Measurements from ENCODE around the gene LGALS3BP. TPM values are rescaled to one million over a fixed set of nuclear protein-coding genes. Genes with fewer than 3 reads are reported as not detected.
A peak's percentile ranks its signal among the peaks of the same experiment; 100 is the strongest.

LGALS3BP gene
- total RNA-seq, 1 donor from 2014 or later, result 1.3 TPM

DNA sequence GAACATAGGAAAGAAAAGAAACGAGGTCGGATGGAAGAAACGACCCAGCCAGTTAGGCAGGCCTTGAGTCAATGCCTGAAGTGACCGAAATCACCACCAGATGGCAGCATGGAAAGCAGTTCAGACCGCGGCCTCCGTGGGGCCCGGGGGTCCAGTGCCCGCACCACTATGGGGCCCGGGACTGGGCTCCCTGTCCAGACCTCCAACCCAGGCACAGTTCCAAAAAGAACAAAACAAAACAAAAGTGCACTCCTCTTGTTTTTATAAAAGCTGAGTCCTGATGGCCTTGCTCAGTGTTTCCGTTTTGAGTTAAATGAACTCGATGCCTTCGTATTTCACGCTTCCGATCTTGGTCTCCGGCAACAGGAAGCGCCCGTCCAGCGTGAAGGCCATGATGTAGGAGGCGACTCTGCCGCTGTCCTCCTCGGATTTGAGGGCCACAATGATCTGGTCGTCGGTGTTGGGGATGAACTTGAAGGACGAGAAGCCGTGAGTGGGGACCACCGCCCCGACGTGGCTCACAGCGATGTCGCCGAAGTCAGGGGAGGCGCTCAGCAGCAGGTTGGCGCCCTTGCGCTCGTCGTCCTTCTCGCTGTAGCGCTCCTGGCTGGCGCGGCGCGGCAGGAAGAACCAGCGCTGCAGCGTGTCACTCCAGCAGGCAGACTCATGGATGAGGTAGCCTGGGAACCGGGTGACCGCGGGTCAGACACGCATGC is 13.7 kb upstream of the LGALS3BP start:
- H3K36me3 Mint-ChIP-seq (ENCODE audit: low read depth), result peaks cover 76% of the 10 kb centered on the region
- ChIA-PET CTCF (interaction anchor here (0.8 kb wide), 1 partner anchor 9 kb away, joined by 3 read pairs; no protein-coding TSS in a partner anchor), POLR2A (no interaction called here)
- ATAC-seq (ENCODE audit: low read depth) (peak; percentile 77), DNase-seq (peak; percentile 40)
- no peaks in the 10 kb centered on the region for H3K27me3 Mint-ChIP-seq
- H3K27ac Mint-ChIP-seq, result no peak overlapping the region
- peaks cover 3% of the 10 kb centered on the region for H3K4me1 Mint-ChIP-seq
- H3K9me3 Mint-ChIP-seq, result no peaks in the 10 kb centered on the region
- H3K4me3 Mint-ChIP-seq, result no peak overlapping the region
- intact Hi-C loops (cut with micrococcal nuclease), result loop anchor here (1.0 kb wide), 1 partner anchor 49 kb away; no protein-coding TSS in a partner anchor
- TF ChIP-seq, protein P1, sequence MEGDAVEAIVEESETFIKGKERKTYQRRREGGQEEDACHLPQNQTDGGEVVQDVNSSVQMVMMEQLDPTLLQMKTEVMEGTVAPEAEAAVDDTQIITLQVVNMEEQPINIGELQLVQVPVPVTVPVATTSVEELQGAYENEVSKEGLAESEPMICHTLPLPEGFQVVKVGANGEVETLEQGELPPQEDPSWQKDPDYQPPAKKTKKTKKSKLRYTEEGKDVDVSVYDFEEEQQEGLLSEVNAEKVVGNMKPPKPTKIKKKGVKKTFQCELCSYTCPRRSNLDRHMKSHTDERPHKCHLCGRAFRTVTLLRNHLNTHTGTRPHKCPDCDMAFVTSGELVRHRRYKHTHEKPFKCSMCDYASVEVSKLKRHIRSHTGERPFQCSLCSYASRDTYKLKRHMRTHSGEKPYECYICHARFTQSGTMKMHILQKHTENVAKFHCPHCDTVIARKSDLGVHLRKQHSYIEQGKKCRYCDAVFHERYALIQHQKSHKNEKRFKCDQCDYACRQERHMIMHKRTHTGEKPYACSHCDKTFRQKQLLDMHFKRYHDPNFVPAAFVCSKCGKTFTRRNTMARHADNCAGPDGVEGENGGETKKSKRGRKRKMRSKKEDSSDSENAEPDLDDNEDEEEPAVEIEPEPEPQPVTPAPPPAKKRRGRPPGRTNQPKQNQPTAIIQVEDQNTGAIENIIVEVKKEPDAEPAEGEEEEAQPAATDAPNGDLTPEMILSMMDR (IDR thresholded peaks at IDR 0.05), result peak; percentile 71

DNA sequence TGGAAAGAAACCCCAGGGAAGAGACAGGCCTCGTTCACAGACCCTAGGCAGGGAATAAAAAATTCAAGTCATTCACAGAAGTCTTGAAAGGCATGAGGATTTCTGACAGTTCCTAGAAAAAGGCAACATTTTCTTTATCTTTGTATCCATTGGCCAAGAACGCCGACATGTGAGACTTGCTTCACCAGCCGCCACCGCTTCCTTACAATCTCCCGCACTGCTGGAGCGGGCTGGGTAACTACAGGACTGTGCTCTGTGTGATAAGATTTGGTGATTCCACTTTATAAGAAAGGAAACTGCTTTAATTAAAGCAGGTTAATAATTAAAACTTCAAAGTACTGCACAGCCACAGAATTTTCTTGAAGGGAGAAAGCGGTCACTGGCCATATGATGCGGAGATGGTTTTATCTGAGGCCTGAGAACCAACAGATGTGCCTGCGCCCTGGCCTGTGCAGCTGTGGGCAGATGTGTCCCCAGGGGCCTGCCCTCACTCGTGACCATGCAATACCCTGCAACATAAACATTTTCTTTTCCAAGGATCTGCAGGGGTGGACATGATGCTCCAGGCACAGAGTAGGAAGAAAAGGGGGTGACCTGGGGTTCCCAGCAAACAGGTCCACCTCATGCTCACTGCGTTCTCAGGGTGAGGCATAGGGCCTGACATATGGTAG is 13.0 kb upstream of the LGALS3BP start:
- ATAC-seq (ENCODE audit: low read depth) (no peak), DNase-seq (no peak)
- Mint-ChIP-seq H3K27ac (no peak overlapping the region), H3K27me3 (no peaks in the 10 kb centered on the region), H3K9me3 (no peaks in the 10 kb centered on the region), H3K4me1 (peaks cover 3% of the 10 kb centered on the region), H3K36me3 (ENCODE audit: low read depth) (peaks cover 70% of the 10 kb centered on the region), H3K4me3 (no peak overlapping the region)
- intact Hi-C loops (cut with micrococcal nuclease), result loop anchor here (1.0 kb wide), 1 partner anchor 50 kb away; no protein-coding TSS in a partner anchor
- ChIA-PET CTCF (interaction anchor here (0.8 kb wide), 1 partner anchor 8 kb away, joined by 3 read pairs; no protein-coding TSS in a partner anchor), POLR2A (no interaction called here)
- TF ChIP-seq, protein P1 (IDR thresholded peaks at IDR 0.05), result no peak

DNA sequence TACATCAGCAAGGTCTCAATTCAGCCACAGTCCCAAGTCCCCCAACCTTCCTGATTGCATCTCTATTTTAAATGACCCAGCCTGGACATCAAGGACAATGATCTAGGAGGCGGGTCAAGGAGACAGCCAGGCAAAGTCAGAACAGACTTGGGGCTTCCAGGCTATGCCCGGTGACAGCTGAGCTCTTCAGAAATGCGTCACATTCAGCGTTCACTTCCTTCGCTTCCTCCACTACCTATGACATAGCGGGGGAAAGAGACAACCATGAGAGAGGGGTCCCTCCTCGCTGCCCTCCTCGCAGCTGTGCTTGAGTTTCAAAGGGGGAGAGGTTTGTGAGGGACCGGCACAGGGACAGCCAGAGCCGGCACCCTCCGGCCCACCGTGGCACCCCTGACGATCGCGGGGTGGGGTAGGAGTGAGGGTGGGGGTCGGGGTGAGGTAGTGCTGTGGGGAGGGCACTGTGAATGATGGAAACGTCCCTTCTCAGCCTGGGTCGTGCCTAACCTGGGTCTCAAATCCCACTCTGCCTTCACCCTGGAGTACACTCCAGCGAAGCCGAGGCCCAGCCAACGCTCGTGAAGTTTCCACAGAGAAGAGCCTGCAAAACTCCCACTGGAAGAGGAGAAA is 12.3 kb upstream of the LGALS3BP start:
- Mint-ChIP-seq H3K27me3 (no peaks in the 10 kb centered on the region), H3K9me3 (no peaks in the 10 kb centered on the region), H3K4me3 (no peak overlapping the region), H3K4me1 (peaks cover 4% of the 10 kb centered on the region), H3K27ac (no peak overlapping the region), H3K36me3 (ENCODE audit: low read depth) (peaks cover 65% of the 10 kb centered on the region)
- intact Hi-C loops (cut with micrococcal nuclease), result no loop called here
- DNase-seq, result no peak
- CTCF ChIA-PET, result no interaction called here
- TF ChIP-seq, protein P1 (IDR thresholded peaks at IDR 0.05), result no peak
- POLR2A ChIA-PET, result no interaction called here
- ATAC-seq (ENCODE audit: low read depth), result no peak

DNA sequence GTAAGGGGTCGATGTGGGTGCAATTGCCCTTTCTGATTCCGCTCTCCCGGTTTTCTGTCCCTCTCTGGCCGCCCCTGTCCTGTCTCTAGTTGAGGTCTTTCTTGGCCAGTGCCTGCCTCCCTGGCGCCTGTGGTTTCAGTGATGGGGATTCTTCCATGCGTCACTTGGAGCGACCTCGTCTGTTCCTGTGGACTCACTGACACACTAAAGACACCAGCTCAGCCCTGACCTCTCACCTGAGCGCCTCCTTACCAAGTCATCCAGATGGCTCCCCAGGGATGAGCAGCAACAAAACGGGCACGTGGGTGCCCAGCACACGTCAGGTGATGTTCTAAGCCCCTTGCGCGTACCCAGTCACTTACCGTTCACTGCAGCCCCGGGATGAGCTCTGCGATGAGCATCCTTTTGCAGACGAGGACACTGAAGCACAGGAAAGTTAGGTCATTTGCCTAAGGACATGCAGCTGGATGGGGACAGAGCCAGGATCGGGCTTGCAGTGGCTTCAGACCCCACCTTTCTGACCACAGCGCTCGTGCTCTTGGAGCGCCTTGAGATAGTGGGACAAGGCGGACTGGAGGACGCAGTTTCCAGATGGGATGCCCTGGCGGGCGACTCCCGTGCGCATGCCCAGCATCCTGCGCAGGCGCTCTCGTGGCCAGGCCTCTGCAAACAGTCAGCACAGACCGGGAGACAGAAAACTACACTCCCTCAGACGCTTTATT is 11.5 kb upstream of the LGALS3BP start:
- Mint-ChIP-seq H3K4me3 (no peak overlapping the region), H3K27me3 (peaks cover 3% of the 10 kb centered on the region), H3K9me3 (no peaks in the 10 kb centered on the region), H3K27ac (no peak overlapping the region), H3K36me3 (ENCODE audit: low read depth) (peaks cover 58% of the 10 kb centered on the region), H3K4me1 (peaks cover 12% of the 10 kb centered on the region)
- intact Hi-C loops (cut with micrococcal nuclease), result no loop called here
- TF ChIP-seq, protein P1 (IDR thresholded peaks at IDR 0.05), result no peak
- POLR2A ChIA-PET, result no interaction called here
- CTCF ChIA-PET, result no interaction called here
- ATAC-seq (ENCODE audit: low read depth) (no peak), DNase-seq (no peak)

Measured in activated B cell treated with CpG ODN at 0.5 μM for 24 hours (primary cell).